Nasal cavity respiratory epithelium epithelial cell of viscerocranial mucosa (primary cell): ENCODE results near the gene DACH1. TPM values are rescaled to one million over a fixed set of nuclear protein-coding genes. Genes with fewer than 3 reads are reported as not detected.

ENCODE experiments used
- total RNA-seq: library from RNA; depleted of rRNA; stranded (reverse); fragments of >200 nt; gene quantifications from 2 replicates; pipeline ENCODE4 v1.2.3, GENCODE V29; 2014

DACH1 gene
- not detected in 2 replicates for total RNA-seq

GRCh38 chr13:71867131-71867814 lies at the start of gene DACH1:
DACH1 (minus strand) TSS chr13:71867204.

